HG02852 (cell line): ENCODE measurements around the gene PRKCE.
A peak's percentile ranks its signal among the peaks of the same experiment; 100 is the strongest.
"Not testable (repeated sequence)": the region's sequence is repeated elsewhere in the genome, so short reads cannot be mapped to it uniquely, and the experiment has no call there.

Source experiments
- ATAC-seq: cut with Tn5 transposase; IDR thresholded peaks from one replicate; pipeline ENCODE4 v1.9.1; 2021; ENCODE audit warnings: mild to moderate bottlenecking, moderate library complexity; ENCODE audit not compliant: unreplicated experiment

PRKCE gene

DNA sequence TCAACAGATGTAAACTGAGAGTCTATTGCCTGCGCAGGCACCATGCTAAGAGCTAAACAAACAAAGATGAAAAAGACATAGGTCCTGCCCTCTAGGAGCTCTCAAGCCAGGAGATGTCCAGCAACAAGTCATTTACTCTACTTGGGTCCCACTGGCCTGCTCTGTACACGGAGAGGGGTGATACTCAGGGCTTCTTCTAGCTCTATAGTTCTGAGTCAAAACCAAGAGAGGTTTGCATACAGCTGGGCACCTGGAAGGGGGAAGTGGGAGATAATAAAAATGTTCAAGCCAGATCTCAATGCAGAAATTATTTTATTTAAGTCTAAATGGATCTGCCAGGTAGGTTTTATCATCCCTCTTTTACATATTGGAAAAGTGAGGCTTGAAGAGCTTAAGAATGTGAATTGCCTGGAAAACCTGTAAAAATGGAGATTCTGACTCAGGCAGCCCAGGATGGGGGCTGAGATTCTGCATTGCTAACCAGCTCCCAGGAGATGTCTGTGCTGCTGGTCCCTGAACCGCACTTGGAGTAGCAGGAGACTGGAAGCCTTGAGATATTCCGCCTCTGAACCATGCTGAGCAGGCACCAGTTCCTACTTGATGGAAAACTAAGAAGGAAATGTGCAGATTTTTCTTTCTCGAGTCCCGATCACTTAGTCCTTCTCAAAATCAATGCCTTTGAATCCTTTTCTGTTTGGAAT, 201.1 kb downstream of the PRKCE start:
- ATAC-seq, result peak; percentile 90

DNA sequence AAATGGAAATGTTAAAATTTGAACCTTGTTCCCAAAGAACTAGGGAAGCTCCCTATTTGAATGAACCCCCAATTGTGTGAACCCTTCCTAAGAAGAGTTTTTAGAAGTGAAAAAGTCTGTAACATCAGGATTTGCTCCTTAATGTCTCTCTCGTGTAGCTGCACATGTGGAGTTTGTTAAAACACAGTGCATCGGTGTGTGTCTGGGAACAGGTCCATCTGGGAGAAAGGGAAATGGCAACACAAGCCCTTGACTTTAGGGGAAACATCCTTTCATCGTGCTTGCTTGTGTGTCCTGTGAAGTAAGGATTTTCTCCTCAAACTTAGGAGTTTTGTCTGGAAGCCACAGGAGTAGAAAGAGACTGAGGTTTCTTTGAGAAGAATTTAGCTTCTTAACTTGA, 203.9 kb downstream of the PRKCE start:
- ATAC-seq, result no peak

DNA sequence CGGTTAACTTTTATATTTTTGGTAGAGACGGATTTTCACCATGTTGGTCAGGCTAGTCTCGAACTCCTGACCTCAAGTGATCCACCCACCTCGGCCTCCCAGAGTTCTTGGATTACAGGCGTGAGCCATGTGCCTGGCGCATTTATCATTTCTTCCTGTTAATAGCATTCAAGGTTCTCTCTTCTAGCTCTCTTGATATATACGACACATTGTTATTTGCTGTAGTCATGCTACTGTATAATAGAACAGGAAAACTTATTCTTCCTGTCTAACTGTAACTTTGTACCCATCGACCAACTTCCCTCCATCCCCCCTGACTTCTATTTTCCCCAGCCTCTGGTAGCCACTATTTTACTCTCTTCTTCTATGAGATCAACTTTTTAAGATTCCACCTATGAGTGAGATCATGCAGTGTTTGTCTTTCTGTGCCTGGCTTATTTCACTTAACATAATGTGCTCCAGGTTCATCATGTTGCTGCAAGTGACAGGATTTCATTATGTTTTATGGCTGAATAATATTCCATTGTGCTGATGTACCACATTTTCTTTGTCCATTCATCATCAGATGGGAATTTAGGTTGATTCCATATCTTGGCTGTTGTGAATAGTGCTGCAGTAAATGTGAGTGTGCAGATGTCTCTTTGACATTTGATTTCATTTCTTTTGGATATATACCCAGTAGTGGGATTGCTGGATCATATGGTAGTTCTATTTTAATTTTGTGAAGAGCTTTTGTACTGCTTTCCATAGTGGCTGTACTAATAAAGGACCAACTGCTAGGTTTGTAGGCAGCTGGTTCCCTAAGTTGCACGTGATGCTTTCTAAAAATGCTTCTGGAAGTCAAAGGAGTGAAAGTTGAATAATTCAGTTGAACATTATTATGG, 205.2 kb downstream of the PRKCE start:
- ATAC-seq, result no peak

DNA sequence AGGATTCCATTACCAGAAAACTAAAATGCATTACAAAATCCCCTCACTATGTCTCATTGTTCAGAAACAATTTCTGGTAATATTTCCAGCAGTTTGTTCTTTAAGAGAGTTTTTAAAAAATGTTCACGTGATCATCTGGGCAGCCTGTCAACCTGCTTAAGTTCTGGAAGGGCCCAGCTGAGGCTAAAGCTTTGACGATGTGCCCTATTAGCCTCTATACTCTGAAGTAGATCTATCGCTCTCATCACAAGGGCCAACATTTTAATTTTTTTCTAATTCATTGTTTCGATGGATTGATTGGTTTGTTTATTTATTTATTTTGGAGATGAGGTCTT, 205.8 kb downstream of the PRKCE start:
- ATAC-seq, result no peak

DNA sequence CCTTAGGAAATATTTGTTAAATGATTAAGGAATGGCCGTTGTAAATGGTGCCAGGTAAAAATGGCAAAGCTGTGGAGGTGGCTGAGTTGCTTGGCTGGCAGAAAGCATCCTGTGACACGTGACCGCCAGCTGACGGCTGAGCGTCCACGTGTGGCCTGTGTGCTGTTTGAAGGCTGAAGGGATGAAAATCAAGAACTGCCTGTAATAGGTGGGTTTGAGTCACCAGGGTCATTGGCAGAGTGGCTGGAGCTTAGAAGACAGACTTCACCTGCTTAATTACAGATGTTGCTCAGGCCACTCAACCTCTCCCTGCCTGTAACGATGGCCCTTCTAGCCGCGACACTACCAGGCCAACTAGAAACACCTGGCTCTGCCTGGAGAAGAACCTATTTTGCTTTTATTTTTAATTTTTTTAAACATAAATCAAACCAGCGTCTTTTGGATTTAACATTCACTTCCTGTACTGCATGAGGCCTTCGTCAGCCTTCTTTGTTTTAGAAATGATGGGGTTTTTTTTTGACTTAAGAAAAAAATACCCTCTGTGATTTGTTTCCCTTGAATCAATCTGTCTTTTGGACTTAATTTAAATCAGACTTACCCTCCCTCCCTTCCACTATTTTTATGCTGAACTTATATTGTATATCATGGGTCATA, 206.5 kb downstream of the PRKCE start:
- no peak for ATAC-seq

DNA sequence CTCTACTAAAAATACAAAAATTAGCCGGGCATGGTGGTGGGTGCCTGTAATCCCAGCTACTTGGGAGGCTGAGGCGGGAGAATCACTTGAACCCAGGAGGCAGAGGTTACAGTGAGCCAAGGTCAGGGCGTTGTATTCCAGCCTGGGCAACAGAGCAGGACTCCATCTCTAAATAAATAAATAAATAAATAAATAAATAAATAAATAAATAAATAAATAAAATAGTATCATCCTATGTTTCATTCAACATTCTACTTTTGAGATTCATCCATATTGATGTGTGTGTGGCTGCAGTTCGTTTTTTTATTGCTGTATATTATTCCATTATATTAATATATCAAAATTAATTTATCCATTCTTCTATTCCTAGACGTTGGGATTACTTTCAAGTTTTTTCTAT, 207.4 kb downstream of the PRKCE start:
- ATAC-seq, result not testable (repeated sequence)

DNA sequence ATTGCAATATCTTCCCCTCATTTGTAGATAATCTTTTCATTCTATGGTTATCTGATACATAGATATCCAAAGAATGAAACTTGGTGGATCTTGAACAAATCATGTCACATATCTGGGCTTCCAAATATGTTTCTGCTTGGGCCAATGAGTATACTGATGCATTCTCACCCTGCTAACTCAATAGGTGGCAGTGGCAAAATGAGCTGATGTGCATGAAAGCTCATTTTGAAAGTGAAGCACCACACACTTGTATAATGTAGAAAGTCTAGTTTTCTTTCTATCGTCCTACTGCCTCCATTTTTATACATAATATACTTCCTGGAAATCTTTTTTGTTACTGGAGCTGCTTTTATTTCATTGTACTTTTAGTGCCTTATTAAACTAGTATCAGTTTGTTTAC, 208.2 kb downstream of the PRKCE start:
- ATAC-seq, result no peak

DNA sequence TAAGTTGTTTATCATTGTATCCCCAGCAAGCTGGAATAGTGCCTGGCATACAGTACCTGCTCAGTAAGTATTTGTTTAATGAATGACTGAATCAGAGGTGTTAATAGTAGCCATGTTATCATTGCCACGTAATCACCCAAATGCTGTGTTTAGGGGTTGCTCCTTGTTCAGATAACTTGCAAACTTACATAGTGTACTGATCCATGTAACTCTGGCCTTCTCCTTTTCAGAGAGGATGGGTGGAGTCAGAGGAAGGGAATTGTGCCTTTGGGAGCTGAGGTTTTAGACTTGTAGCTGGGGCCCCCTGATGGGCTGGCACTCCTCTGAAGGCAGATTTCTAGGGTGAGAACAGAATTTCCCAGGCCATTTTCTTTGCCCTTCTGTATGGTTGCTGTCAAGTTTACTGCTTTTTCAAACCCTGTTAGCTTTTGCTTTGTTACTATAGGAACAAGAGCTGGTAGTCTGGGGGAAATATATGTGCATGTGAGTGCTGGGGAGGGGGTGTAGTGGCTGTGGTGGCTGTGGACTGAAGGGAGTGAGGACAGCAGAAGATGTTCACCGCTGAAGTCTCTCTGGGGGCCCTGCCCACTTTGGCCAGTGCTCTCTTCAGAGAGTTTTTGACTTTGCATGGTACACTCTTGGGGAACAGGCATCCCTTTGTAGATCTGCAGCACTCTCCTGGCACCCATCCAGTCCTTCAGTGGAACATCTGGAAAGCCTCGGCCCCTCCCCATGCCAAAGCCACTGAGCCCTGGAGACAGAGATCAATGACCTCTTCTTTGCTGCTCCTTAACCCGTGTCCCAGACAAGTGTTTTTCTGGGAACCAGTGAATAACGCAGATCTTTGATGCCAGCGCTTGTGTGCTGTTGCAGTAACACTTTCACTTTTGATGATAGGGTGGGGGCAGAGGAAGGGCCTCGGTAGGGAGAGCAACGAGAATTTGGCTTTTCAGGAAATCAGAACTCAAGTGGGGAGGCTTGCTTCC, 209.0 kb downstream of the PRKCE start:
- no peak for ATAC-seq

DNA sequence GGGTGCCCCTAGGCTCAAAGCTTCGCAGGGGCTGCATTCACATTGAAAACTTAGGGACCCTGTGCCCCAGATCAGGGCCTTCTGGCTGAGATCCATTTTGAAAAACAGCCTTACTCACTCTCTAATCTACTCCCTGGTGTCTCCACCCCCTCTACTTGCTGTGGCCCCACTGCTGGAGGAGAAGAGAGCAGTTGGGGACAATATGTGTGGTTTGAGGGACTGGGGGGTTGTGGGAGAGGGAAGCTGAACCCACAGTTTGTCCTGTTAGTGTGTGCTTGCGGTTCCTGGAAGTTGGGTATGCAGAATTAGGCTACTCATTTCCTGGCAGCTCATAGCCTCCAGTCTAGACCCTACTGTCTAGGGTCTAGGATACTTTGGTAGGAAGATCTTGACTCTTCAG, 211.4 kb downstream of the PRKCE start:
- ATAC-seq, result no peak

DNA sequence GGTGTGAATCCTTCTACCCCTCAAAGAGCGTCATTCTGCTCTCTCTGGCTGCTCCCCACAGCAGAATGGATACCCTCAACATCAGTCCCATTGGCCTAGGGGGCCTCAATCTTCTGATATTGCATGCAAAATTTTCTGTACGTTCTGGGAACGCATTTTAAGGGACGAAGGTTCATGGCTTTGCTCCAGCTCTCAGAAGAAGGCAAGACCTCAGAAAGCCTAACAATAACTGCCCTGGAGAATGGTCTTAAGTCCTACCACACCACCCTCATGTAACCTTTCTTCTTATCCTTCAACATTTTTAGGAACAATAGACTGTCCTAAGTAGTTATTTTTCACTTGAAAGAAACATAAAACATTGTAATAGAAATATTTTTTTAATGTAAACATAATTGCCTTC, 212.6 kb downstream of the PRKCE start:
- ATAC-seq, result no peak

DNA sequence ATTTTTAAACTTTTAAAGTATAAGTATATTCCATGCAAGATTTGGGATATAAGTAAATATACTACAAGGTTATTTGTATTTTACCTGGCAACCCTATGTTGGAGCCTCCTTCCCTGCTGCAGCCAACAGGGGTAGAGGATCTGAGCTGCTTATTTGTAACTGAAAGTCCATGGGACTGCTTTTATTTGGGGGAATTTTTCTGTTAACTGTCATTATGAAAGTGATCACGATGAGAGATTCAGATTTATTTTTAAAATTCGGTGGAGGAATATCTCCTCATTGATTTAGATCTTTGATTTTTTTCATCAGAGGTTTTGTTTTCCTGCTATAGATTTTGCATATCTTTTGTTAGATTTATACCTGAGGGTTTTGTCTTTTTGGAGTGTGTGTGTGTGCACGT, 215.9 kb downstream of the PRKCE start:
- ATAC-seq, result no peak

DNA sequence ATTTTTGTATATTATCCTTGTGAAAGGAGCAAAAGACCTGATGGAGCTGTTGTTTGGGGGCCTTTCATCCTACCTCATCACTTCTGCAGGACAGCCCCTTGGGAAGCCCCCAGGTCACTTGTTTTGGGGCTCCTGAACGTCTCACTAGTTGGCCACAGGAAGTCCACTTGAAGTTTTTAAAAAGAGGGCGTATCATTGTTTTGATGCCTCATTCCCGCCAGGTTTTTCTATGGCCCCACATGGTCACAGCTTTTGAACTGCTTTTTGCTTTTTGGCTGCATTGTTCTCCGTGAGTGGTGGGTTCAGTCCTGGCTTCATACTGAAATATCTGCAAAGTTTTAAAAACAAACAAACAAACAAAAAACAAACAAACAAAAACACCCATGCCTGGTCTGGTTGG, 216.3 kb downstream of the PRKCE start:
- no peak for ATAC-seq

DNA sequence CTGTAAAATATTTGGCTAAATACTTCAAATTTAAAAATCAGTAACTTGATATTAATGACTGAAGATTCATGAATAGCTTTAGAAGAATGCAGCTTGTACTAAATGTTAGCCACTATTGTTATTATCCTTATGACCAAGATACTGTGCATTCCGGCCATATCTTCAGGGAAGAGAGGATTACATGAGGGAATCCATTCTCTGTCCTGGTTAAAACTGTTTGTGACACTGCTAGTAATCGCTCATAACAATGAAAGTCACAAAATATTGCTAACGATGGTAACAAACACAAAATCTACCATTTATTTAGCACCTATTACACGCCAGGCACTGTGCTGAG, 217.7 kb downstream of the PRKCE start:
- no peak for ATAC-seq

DNA sequence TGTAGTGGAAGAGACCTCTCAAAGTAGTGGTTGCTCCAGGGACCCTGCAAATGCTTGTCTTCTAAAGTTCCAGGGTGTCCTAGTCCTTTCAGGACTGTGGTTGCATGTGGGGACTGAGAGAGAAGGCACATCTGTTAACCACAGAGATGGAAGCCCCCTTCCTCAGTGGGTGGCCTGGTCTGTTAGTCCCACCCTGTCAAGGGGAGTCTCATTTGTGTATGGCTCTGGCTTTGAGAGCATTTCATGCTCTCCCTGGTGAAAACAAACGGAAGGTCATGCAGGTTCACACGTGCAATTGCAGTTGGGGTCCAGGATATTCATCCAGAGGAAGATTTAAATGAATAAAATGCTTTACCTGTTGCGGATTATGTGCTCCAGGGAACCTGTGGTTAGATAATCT, 219.6 kb downstream of the PRKCE start:
- ATAC-seq, result no peak

DNA sequence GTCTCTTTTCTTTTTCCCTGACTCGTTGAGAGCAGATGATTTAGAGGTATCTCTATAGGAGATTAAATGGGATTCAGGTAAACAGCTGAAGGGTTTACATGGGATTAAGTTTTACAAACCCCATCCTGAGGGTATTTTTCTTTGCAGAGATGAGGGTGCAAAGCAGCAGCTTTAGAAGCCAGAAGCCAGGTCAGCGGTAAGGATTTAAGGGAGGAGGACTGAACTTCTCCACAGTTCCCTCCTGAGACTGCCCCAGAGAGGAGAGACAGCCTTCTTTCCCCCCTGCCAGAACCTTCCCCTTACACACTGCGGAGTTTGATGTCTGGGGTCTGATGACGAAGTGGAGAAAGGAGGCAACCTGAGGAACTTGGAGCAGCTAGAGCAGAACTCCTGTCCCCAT, 220.1 kb downstream of the PRKCE start:
- ATAC-seq, result no peak

DNA sequence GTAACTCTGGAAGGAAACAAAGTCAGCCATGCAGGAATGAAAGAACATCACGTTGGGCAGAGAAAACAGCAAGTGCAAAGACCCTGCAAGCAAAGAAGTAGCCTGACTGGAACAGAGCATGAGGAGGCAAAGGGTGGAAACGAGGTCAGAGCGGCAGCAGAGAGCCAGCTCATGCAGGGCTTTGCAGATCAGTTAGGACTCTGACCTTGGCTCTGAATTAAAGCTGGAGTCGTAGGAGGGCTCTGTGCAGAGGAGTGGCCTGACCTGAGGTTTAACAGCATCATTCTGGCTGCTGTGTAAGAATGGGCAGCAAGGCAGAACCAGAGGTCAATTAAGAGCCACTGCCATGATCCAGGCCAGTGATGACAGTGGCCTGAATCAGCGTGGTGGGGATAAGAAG, 220.7 kb downstream of the PRKCE start:
- no peak for ATAC-seq

DNA sequence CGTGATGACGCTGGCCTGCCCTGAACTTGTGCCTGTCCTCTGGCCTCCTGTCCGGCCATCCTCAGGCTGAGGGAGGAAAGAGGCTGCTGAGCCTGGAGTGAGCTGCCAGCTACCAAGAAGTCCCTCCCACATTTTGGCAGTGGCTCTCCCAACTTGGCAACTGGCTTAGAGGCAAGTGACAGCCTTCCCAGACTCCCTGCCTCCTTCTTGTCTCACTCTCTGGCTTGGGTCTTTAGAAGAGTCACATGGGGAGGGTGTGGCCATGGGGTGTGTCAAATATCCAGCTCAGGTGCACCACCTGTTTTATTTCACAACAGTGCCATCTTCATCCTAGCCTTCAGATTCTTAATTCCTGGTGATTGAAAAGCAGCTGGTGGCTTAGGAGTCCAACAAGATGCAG, 222.9 kb downstream of the PRKCE start:
- no peak for ATAC-seq

DNA sequence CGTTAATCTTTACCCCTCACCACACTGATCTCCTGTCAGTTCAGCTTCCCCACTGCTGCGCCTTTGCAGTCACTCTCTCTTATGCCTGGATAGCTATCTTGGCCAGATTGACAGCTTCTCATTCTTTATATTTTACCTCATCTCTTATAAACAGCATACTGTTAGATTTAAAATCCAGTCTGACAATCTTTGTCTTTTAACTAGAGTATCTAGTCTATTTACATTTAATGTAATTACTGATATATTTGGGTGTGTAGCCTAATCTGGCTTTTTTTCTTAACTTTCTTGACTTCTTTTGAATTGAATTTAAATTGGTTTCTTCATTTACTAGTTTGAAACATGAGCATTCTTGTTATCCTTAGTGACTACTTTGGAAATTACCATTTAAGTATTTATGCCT, 225.1 kb downstream of the PRKCE start:
- no peak for ATAC-seq

DNA sequence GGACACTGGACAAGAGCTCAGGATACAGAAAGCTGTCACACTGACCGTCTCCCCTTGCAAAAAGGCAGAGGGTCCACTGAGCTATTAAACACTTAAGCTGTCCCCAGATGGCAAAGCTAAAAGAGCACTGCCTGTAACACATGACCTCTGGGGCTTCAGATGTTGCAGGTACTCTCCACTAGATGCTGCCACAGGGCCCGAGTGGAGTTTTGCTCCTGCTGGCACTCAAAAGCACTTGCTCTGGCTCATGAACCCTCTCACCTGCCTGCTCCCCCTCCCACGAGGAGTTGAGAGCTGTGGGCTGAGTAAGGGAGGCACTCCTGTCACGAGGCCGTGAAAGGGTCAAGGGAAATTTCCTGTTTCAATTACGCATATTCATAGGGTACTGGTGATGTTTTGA, 227.9 kb downstream of the PRKCE start:
- ATAC-seq, result no peak

DNA sequence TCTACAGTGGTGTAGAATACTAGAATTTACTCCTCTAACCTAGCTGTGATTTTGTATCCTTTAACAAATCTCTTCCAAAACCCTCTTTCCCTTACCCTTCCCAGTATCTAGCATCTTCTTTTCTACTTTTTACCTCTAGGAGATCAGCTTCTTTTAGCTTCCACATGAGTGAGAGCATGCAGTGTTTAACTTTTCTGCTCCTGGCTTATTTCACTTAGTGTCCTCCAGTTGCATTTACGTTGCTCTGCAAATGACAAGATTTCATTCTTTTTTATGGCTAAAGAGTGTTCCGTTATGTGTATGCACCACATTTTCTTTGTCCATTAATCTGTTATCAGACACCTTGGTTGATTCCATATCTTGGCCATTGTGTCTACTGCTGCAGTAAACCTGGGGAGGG, 228.5 kb downstream of the PRKCE start:
- no peak for ATAC-seq

DNA sequence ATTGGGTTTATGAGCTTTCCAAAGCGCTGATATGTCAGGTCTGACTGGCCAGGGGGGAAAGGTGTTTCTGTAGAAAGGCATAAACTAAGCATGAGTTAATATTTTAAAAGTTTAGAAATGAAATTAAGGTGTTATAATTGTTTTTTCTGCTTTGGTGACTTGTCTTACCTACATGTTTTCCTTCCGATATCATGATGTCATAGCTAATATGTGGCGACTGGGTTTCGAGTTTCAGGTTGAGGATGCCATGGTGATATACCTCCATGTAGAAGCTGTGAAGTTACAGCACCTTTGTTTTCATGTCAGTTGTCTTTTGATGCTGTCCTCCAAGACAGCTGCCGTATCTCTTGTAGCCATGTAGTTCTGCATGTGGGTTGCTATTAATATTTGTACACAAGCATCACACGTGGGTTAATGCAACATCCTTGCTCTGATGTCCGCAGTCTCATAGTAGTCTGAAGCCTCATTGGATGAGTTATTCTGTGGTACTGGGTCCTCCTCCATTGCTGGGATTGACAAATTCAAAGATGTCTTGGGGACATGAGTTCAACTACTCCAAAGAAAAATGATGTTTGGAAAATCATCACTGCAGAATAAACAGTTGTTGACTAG, 230.6 kb downstream of the PRKCE start:
- ATAC-seq, result no peak
